Activated CD4-positive, alpha-beta T cell treated with anti-CD3 and anti-CD28 coated beads, Interleukin-2, Interleukin-6, amounts not matched to agents 100 ng/mL and 50 ng/mL, durations not matched to agents 16 hours and 8 hours (primary cell): ENCODE data around the gene HMGCR.

ENCODE experiments used
- DNase-seq: peaks from one replicate; pipeline ENCODE4 v3.0.0-alpha.2; 2020

The HMGCR gene

DNA sequence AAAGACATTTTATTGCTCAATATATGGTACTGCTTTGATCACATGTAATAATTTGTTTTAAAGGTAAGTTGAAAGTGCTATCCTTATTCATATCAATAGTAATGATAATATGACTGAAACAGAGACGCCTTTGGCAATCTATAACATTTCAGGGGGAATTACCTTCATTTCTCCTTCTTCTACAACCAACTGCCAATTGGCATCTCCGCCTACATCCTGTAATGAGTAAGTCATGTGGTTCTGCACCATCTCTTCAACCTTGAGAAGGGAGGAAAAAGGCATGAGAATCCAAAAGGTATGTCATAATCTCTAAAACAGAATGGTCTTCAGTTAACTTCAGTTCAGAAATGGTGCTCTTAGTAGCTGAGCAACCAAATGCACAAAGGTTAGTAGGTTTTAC, 52.4 kb downstream of the HMGCR start:
- DNase-seq: peak; percentile 72

DNA sequence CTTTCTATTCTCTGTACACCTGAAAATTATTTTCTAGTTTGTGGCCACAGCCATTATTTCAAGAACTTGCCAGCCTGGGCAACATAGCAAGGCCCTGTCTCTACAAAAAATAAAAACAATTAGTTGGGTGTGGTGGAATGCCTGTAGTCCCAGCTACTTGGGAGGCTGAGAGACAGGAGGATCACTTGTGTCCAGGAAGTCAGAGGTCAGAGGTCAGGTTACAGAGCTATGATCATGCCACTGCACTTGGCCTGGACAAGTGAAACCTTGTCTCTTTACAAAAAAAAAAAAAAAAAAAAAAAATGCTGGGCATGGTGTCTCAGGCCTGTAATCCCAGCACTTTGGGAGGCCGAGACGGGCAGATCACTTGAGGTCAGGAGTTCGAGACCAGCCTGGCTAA, 58.3 kb downstream of the HMGCR start:
- no peak for DNase-seq

DNA sequence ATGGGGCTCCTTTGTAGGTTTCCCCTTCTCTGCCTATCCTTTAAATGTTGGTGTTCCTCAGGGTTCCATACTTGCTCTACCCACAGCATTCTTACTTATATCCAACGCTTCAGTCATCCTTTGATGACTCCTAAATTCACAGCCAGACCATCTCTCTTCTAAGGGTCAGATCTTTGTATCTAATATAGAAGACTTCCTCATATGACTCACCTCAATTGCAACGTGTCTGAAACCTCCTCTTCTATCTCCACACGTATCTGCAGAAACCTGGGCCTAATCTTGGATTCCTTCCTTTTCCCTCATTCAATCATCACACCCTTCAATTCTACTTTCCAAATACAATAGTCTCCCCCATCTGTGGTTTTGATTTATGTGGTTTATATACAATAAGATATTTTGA, 68.3 kb downstream of the HMGCR start:
- DNase-seq: peak; percentile 2
